Measurements from ENCODE around the gene CCK. TPM values are rescaled to one million over a fixed set of nuclear protein-coding genes. Genes with fewer than 3 reads are reported as not detected.

The CCK gene
- total and polyA plus RNA-seq, 2 experiments from 2014 or later, result 3.1 to 4.2 TPM

- Mint-ChIP-seq H3K36me3 (ENCODE audit: low read depth) (peaks cover 15% of the 10 kb centered on the region; the same call in 2 of the 3 replicates), H3K4me1 (no peaks in the 10 kb centered on the region), H3K9me3 (peaks cover 42% of the 10 kb centered on the region), H3K4me3 (no peak overlapping the region), H3K27ac (no peak overlapping the region), H3K27me3 (ENCODE audit: insufficient read depth, low read depth, poor library complexity) (peaks cover 1% of the 10 kb centered on the region)
- H2AFZ ChIP-seq, result no peak overlapping the region
- DNase-seq (ENCODE audit: low spot score) (no peak), ATAC-seq (no peak)
- no peaks in the 10 kb centered on the region for H3K27me3 ChIP-seq (ENCODE audit: insufficient read depth)
- H3K27ac ChIP-seq (ENCODE audit: low read depth), result no peak overlapping the region
- no peak overlapping the region for H3K4me2 ChIP-seq
- no peaks in the 10 kb centered on the region for H4K20me1 ChIP-seq (replicated peaks; ENCODE audit: insufficient read depth)
- TF ChIP-seq ZNF331 (CRISPR knock-in tag; IDR thresholded peaks at IDR 0.05; ENCODE audit: low read depth), result no peak
- no peak for TF ChIP-seq NANOG (IDR thresholded peaks at IDR 0.05; ENCODE audit: borderline replicate concordance)
- TF ChIP-seq ZNF462 (CRISPR knock-in tag; IDR thresholded peaks at IDR 0.05), result no peak
- no peak for TF ChIP-seq REST (IDR thresholded peaks at IDR 0.05; ENCODE audit: unreplicated experiment)
- TF ChIP-seq EZH2 (IDR thresholded peaks at IDR 0.05; ENCODE audit: low read depth, unreplicated experiment), result no peak
- no peak for TF ChIP-seq ETS1 (IDR thresholded peaks at IDR 0.05)
- no peak for TF ChIP-seq CREB1 (CRISPR knock-in tag; IDR thresholded peaks at IDR 0.05; ENCODE audit: low read depth)
- no peaks in the 10 kb centered on the region for H3K4me1 ChIP-seq (ENCODE audit: insufficient read depth)
- H3K9me2 ChIP-seq (ENCODE audit: insufficient read depth), result no peaks in the 10 kb centered on the region
- H3F3A ChIP-seq (replicated peaks; ENCODE audit: low read depth), result no peaks in the 10 kb centered on the region
- H3K36me3 ChIP-seq (ENCODE audit: insufficient read depth), result 0 out of 2 replicates have a peak, but pooled peaks cover 4% of the 10 kb centered on the region
- H3K4me3 ChIP-seq, result no peak overlapping the region
- no peaks in the 10 kb centered on the region for H3K79me2 ChIP-seq (replicated peaks; ENCODE audit: insufficient read depth)
These were observed 29.4 kb downstream of the CCK start for GRCh38 chr3:42236611-42237010.

Data from GM23338 (cell line).